Measurements from ENCODE around the gene EFL1.

DNA sequence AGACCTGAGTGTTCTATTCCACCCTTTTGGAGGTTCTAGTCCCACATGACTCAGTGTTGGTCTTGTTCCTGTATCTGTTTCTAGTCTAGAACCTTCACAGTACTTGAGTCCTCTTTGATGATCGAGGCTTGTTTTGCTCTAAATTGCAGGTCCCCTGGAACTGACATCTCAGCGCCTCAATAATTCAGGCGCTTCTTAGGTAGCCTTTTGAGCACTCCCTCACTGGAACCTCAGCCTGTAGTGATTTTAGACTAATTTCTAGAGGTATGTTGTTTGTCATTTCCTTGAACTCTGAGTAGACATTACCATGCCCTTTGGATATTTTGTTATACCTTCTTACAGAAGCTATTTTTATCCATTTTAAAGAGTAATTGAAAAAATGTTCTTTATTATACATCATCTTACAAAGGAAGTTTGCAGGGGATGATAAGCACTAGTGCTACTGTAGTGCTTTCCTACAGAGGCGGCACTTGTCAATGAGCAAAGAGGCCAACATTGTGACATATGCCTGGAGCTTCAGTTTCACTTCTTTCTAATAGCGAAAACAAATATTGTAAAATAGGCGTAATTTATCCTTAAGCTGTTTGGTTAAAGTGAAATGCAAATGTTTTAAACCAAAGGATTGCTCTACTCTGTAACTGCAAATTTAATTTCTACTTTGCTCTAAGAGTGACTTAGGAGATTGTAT lies 75.7 kb downstream of the EFL1 start:
- TF ChIP-seq POLR2A (IDR thresholded peaks at IDR 0.05; ENCODE audit: low read depth, low read length) (no peak), FOS (IDR thresholded peaks at IDR 0.05; ENCODE audit: low read depth, low read length) (no peak)
- TF ChIP-seq, protein P1, sequence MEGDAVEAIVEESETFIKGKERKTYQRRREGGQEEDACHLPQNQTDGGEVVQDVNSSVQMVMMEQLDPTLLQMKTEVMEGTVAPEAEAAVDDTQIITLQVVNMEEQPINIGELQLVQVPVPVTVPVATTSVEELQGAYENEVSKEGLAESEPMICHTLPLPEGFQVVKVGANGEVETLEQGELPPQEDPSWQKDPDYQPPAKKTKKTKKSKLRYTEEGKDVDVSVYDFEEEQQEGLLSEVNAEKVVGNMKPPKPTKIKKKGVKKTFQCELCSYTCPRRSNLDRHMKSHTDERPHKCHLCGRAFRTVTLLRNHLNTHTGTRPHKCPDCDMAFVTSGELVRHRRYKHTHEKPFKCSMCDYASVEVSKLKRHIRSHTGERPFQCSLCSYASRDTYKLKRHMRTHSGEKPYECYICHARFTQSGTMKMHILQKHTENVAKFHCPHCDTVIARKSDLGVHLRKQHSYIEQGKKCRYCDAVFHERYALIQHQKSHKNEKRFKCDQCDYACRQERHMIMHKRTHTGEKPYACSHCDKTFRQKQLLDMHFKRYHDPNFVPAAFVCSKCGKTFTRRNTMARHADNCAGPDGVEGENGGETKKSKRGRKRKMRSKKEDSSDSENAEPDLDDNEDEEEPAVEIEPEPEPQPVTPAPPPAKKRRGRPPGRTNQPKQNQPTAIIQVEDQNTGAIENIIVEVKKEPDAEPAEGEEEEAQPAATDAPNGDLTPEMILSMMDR (conservative IDR thresholded peaks at IDR 0.05; ENCODE audit: low read depth, low read length): no peak
- TF ChIP-seq, protein P2, sequence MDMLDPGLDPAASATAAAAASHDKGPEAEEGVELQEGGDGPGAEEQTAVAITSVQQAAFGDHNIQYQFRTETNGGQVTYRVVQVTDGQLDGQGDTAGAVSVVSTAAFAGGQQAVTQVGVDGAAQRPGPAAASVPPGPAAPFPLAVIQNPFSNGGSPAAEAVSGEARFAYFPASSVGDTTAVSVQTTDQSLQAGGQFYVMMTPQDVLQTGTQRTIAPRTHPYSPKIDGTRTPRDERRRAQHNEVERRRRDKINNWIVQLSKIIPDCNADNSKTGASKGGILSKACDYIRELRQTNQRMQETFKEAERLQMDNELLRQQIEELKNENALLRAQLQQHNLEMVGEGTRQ (IDR thresholded peaks at IDR 0.05; ENCODE audit: low read depth, low read length): no peak
